GM10266 (cell line): ENCODE results near the gene RAD9A.
A peak's percentile ranks its signal among the peaks of the same experiment; 100 is the strongest.

Source experiments
- DNase-seq: peaks from one replicate; pipeline ENCODE4 v3.0.0; 2012; ENCODE audit errors: extremely low spot score
- TF ChIP-seq, protein P1 (sequence below): IDR thresholded peaks from 2 replicates; pipeline ENCODE4 v1.5.1; 2012; ENCODE audit warnings: mild to moderate bottlenecking, low read depth; ENCODE audit not compliant: control insufficient read depth, insufficient read depth; ENCODE audit errors: missing control alignments

The RAD9A gene

DNA sequence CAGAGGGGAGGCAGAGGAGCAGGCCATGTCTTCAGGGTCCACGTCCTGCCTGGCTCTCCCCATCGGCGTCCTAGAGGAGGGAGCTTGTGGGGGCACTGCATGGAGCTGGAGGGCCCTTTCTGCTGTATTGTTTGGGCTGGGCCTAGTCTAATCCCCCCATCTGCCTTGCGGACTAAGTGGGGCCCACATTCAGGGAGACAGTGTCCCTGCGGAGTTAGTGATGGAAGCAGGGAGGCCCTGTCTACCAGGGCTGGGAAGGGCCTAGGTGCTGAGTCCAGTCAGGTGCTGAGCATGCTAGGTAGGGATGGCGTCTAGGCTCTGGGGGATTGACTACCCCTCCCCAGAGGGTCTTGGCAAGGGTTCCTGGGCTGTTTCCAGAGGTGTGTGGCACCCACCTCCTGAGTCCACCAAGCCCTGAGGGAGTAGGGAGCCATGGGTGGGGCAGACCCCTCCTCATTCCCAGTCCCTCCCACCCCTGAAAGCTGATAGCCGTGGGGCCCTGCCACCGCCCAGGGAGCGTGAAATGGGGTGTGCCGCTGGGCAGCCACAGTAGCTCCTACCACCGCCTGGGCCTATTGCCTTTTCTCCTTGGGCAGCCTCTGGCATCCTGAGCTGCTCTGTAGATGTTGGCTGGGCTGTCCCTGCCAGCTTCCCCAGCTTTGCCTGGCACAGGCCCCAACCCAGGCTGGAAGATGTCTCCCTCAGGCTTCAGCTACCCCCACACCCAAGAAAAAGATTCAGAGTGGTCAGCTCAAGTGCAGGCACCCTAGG is 36.6 kb upstream of the RAD9A start:
- TF ChIP-seq, protein P1, sequence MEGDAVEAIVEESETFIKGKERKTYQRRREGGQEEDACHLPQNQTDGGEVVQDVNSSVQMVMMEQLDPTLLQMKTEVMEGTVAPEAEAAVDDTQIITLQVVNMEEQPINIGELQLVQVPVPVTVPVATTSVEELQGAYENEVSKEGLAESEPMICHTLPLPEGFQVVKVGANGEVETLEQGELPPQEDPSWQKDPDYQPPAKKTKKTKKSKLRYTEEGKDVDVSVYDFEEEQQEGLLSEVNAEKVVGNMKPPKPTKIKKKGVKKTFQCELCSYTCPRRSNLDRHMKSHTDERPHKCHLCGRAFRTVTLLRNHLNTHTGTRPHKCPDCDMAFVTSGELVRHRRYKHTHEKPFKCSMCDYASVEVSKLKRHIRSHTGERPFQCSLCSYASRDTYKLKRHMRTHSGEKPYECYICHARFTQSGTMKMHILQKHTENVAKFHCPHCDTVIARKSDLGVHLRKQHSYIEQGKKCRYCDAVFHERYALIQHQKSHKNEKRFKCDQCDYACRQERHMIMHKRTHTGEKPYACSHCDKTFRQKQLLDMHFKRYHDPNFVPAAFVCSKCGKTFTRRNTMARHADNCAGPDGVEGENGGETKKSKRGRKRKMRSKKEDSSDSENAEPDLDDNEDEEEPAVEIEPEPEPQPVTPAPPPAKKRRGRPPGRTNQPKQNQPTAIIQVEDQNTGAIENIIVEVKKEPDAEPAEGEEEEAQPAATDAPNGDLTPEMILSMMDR, result no peak
- DNase-seq, result peak; percentile 6

GRCh38 chr11:67355794-67356386 is 35.9 kb upstream of the RAD9A start:
- DNase-seq, result no peak
- TF ChIP-seq, protein P1, result no peak

GRCh38 chr11:67356387-67356863 is 35.4 kb upstream of the RAD9A start:
- DNase-seq, result no peak
- TF ChIP-seq, protein P1, result no peak

- peak; percentile 79 for DNase-seq
- TF ChIP-seq, protein P1, result peak; percentile 93
Observed at GRCh38 chr11:67356864-67357561, 34.8 kb upstream of the RAD9A start.

DNA sequence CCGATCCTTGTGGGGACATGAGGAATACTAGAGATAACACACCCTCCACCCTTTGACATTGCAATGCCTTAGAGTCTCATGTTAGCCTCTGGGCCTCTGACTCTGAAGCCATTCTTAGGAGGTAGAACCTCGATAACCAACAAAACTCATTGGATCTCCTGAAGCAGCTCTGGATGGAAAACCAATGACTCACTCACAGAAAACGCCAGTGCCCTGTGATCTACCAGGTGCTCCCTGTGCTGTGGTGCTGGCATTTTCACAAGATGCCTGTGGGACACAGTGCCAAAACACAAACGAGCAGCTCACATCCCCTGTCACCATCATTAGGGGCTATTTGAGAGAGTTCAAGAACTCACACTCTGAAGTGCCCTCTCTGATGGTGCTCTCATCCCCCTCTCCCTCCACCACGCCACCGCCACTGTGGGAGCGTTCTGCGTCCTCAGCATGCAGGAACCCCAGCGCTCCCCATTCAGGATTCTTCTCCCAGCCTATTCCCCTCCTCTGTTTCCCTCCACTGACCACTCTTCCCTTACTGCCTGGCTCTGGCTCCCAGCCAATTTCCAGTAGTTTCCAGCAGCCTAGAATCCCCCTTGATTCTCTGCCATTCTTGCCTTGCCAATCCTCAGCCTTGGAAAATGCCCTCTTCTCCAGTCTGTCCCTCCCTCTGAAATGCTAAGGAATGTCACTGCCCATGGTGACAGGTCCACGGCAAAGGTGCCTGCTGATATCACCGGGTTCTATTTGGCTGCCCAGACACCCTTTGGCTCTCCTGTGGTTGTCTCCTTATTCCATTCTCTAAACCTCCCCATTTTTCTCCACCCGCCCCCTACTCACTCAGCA is 33.7 kb upstream of the RAD9A start:
- TF ChIP-seq, protein P1, result no peak
- peak; percentile 2 for DNase-seq

DNA sequence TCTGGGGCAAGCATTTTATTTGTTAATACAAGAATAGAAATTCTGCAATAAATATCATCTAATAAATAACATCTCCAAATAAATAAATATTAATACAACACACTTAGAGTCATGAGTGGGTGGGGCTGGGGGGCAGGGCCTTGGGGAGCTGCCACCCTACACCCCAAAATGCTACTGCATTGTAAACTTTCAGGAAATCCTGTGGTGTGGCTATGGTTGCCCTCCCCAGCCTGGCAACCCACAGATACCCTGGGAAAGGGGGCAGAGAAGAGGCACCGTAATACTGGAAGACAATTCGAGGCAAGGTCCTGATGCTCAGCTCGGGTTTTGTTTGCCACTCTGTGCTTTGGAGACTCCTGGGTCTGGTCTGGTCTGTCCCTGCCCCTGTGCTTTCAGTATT is 27.6 kb upstream of the RAD9A start:
- TF ChIP-seq, protein P1, result no peak
- DNase-seq, result no peak
